Measurements from ENCODE around the gene TMEM242. TPM values are rescaled to one million over a fixed set of nuclear protein-coding genes. Genes with fewer than 3 reads are reported as not detected.

TMEM242 gene
- total and polyA plus RNA-seq, 2 experiments from 2014 or later: 6.4 to 14.5 TPM

GRCh38 chr6:157300006-157300405 is 23.3 kb downstream of the TMEM242 start:
- 0 out of 2 replicates have a peak, but pooled peaks cover 12% of the 10 kb centered on the region for H3K79me2 ChIP-seq (ENCODE audit: insufficient read depth)
- H3K9ac ChIP-seq: no peak overlapping the region
- no peaks in the 10 kb centered on the region; the same call in none of the 2 replicates for H3K4me1 ChIP-seq (ENCODE audit: insufficient read depth)
- no peak overlapping the region for H3K4me2 ChIP-seq (ENCODE audit: unreplicated experiment)
- no peak for DNase-seq
- 98% methylated on average over 20 of the region's 20 CpGs for WGBS, 2 experiments (ENCODE audit: low coverage in 1 of 2, low lambda C conversion rate in 2 of 2, missing lambda C conversion rate in 2 of 2)
- no peak overlapping the region for H2AFZ ChIP-seq
- 0 out of 2 replicates have a peak, but pooled peaks cover under 1% of the 10 kb centered on the region for H3F3A ChIP-seq (ENCODE audit: insufficient read depth)
- no peak overlapping the region for H3K27ac ChIP-seq
- no peak for TF ChIP-seq EZH2phosphoT487 (IDR thresholded peaks at IDR 0.05; ENCODE audit: insufficient read depth, low read depth)
- TF ChIP-seq EZH2 (IDR thresholded peaks at IDR 0.05; ENCODE audit: insufficient read depth, poor library complexity, severe bottlenecking): no peak
- H4K20me1 ChIP-seq (ENCODE audit: insufficient read depth): no peaks in the 10 kb centered on the region; the same call in 1 of the 2 replicates
- H3K9me3 ChIP-seq (ENCODE audit: low read depth): no peaks in the 10 kb centered on the region
- H3K27me3 ChIP-seq (replicated peaks; ENCODE audit: insufficient read depth): no peaks in the 10 kb centered on the region
- no peaks in the 10 kb centered on the region for H3K36me3 ChIP-seq (ENCODE audit: low read depth)
- no peaks in the 10 kb centered on the region for H3K9me2 ChIP-seq (ENCODE audit: insufficient read depth)
- no peak overlapping the region for H3K4me3 ChIP-seq
- in situ Hi-C loops (cut with MboI): no loop called here

GRCh38 chr6:157298216-157298724 is 25.0 kb downstream of the TMEM242 start:
- Histone ChIP-seq H3K4me3 (no peak overlapping the region), H3K9ac (no peak overlapping the region), H3K9me2 (ENCODE audit: insufficient read depth) (no peaks in the 10 kb centered on the region), H3K4me2 (ENCODE audit: unreplicated experiment) (no peak overlapping the region), H4K20me1 (ENCODE audit: insufficient read depth) (no peaks in the 10 kb centered on the region; the same call in 1 of the 2 replicates), H2AFZ (no peak overlapping the region), H3K36me3 (ENCODE audit: low read depth) (no peaks in the 10 kb centered on the region), H3K27me3 (replicated peaks; ENCODE audit: insufficient read depth) (no peaks in the 10 kb centered on the region), H3K9me3 (ENCODE audit: low read depth) (no peaks in the 10 kb centered on the region), H3K79me2 (ENCODE audit: insufficient read depth) (0 out of 2 replicates have a peak, but pooled peaks cover 12% of the 10 kb centered on the region), H3K27ac (no peak overlapping the region), H3K4me1 (ENCODE audit: insufficient read depth) (no peaks in the 10 kb centered on the region), H3F3A (ENCODE audit: insufficient read depth) (no peaks in the 10 kb centered on the region)
- 90 to 93% methylated on average over 9 of the region's 9 CpGs for WGBS, 2 experiments (ENCODE audit: low coverage in 1 of 2, low lambda C conversion rate in 2 of 2, missing lambda C conversion rate in 2 of 2)
- TF ChIP-seq EZH2 (IDR thresholded peaks at IDR 0.05; ENCODE audit: insufficient read depth, poor library complexity, severe bottlenecking) (no peak), EZH2phosphoT487 (IDR thresholded peaks at IDR 0.05; ENCODE audit: insufficient read depth, low read depth) (no peak)
- no peak for DNase-seq
- in situ Hi-C loops (cut with MboI): no loop called here

GRCh38 chr6:157294654-157295053 is 28.7 kb downstream of the TMEM242 start:
- H4K20me1 ChIP-seq (ENCODE audit: insufficient read depth): no peaks in the 10 kb centered on the region
- H3K4me2 ChIP-seq (ENCODE audit: unreplicated experiment): no peak overlapping the region
- in situ Hi-C loops (cut with MboI): no loop called here
- no peak for DNase-seq
- no peak overlapping the region for H3K4me3 ChIP-seq
- no peaks in the 10 kb centered on the region for H3K9me3 ChIP-seq (ENCODE audit: low read depth)
- H3K79me2 ChIP-seq (ENCODE audit: insufficient read depth): 0 out of 2 replicates have a peak, but pooled peaks cover 12% of the 10 kb centered on the region
- TF ChIP-seq EZH2 (IDR thresholded peaks at IDR 0.05; ENCODE audit: insufficient read depth, poor library complexity, severe bottlenecking) (no peak), EZH2phosphoT487 (IDR thresholded peaks at IDR 0.05; ENCODE audit: insufficient read depth, low read depth) (no peak)
- H3K36me3 ChIP-seq (ENCODE audit: low read depth): peaks cover 9% of the 10 kb centered on the region
- H3K9me2 ChIP-seq (ENCODE audit: insufficient read depth): no peaks in the 10 kb centered on the region
- no peaks in the 10 kb centered on the region for H3K27me3 ChIP-seq (replicated peaks; ENCODE audit: insufficient read depth)
- no peaks in the 10 kb centered on the region for H3K4me1 ChIP-seq (ENCODE audit: insufficient read depth)
- 75 to 83% methylated on average over 2 of the region's 2 CpGs for WGBS, 2 experiments (ENCODE audit: low coverage in 1 of 2, low lambda C conversion rate in 2 of 2, missing lambda C conversion rate in 2 of 2)
- no peak overlapping the region for H2AFZ ChIP-seq
- H3K27ac ChIP-seq: no peak overlapping the region
- no peaks in the 10 kb centered on the region for H3F3A ChIP-seq (ENCODE audit: insufficient read depth)
- no peak overlapping the region for H3K9ac ChIP-seq

GRCh38 chr6:157293780-157294179 is 29.5 kb downstream of the TMEM242 start:
- no peaks in the 10 kb centered on the region for H4K20me1 ChIP-seq (ENCODE audit: insufficient read depth)
- no peaks in the 10 kb centered on the region for H3K9me3 ChIP-seq (ENCODE audit: low read depth)
- H2AFZ ChIP-seq: no peak overlapping the region
- peaks cover 9% of the 10 kb centered on the region for H3K36me3 ChIP-seq (ENCODE audit: low read depth)
- in situ Hi-C loops (cut with MboI): no loop called here
- H3K4me3 ChIP-seq: no peak overlapping the region
- no peaks in the 10 kb centered on the region for H3K27me3 ChIP-seq (replicated peaks; ENCODE audit: insufficient read depth)
- no peaks in the 10 kb centered on the region for H3K9me2 ChIP-seq (ENCODE audit: insufficient read depth)
- H3K27ac ChIP-seq: no peak overlapping the region
- no peak overlapping the region for H3K4me2 ChIP-seq (ENCODE audit: unreplicated experiment)
- no peak overlapping the region for H3K9ac ChIP-seq
- H3K4me1 ChIP-seq (ENCODE audit: insufficient read depth): no peaks in the 10 kb centered on the region
- TF ChIP-seq EZH2 (IDR thresholded peaks at IDR 0.05; ENCODE audit: insufficient read depth, poor library complexity, severe bottlenecking) (no peak), EZH2phosphoT487 (IDR thresholded peaks at IDR 0.05; ENCODE audit: insufficient read depth, low read depth) (no peak)
- H3F3A ChIP-seq (ENCODE audit: insufficient read depth): no peaks in the 10 kb centered on the region
- H3K79me2 ChIP-seq (ENCODE audit: insufficient read depth): 0 out of 2 replicates have a peak, but pooled peaks cover 12% of the 10 kb centered on the region
- 83% methylated on average over 6 of the region's 6 CpGs for WGBS, 2 experiments (ENCODE audit: low coverage in 1 of 2, low lambda C conversion rate in 2 of 2, missing lambda C conversion rate in 2 of 2)
- no peak for DNase-seq
